GM23248 (cell line): Measurements from ENCODE around the gene RAB3IL1. TPM values are rescaled to one million over a fixed set of nuclear protein-coding genes. Genes with fewer than 3 reads are reported as not detected.
"Not testable (repeated sequence)": the region's sequence is repeated elsewhere in the genome, so short reads cannot be mapped to it uniquely, and the experiment has no call there.

Source experiments
- DNase-seq: peaks from one replicate; pipeline ENCODE4 v3.0.0-alpha.2; 2015
- H2AFZ ChIP-seq: fragments of 200-600 bp; sonication (generic); 2 replicates; pipeline ENCODE4 v1.6.1; 2016; ENCODE audit warnings: antibody characterized with exemption
- H3F3A ChIP-seq: fragments of 200-600 bp; sonication (generic); 2 replicates; pipeline ENCODE4 v1.6.1; 2016; ENCODE audit warnings: mild to moderate bottlenecking, antibody characterized with exemption, mixed run types; ENCODE audit not compliant: insufficient read depth
- H3K27ac ChIP-seq: fragments of 200-600 bp; sonication (generic); 2 replicates; pipeline ENCODE4 v1.5.1; 2016; ENCODE audit warnings: mild to moderate bottlenecking
- H3K27me3 ChIP-seq: fragments of 200-600 bp; sonication (generic); replicated peaks from 2 replicates; pipeline ENCODE4 v1.6.1; 2016; ENCODE audit warnings: mild to moderate bottlenecking; ENCODE audit not compliant: insufficient read depth
- H3K36me3 ChIP-seq: fragments of 200-600 bp; sonication (generic); 2 replicates; pipeline ENCODE4 v1.6.1; 2016; ENCODE audit warnings: low read depth, mild to moderate bottlenecking
- H3K4me1 ChIP-seq: fragments of 200-600 bp; sonication (generic); 2 replicates; pipeline ENCODE4 v1.6.1; 2016; ENCODE audit warnings: mild to moderate bottlenecking; ENCODE audit not compliant: insufficient read depth
- H3K4me2 ChIP-seq: fragments of 200-600 bp; sonication (generic); one replicate; pipeline ENCODE4 v1.6.1; 2016; ENCODE audit warnings: mild to moderate bottlenecking; ENCODE audit not compliant: unreplicated experiment
- H3K4me3 ChIP-seq: fragments of 200-600 bp; sonication (generic); 2 replicates; pipeline ENCODE4 v1.5.1; 2016; ENCODE audit warnings: mild to moderate bottlenecking
- H3K79me2 ChIP-seq: fragments of 200-600 bp; sonication (generic); 2 replicates; pipeline ENCODE4 v1.6.1; 2016; ENCODE audit warnings: mild to moderate bottlenecking; ENCODE audit not compliant: insufficient read depth
- H3K9ac ChIP-seq: fragments of 200-600 bp; sonication (generic); 2 replicates; pipeline ENCODE4 v1.6.1; 2016; ENCODE audit warnings: mild to moderate bottlenecking
- H3K9me2 ChIP-seq: fragments of 200-600 bp; sonication (generic); 2 replicates; pipeline ENCODE4 v1.6.1; 2016; ENCODE audit warnings: mixed run types, mild to moderate bottlenecking, moderate library complexity; ENCODE audit not compliant: insufficient read depth
- H3K9me3 ChIP-seq: fragments of 200-600 bp; sonication (generic); one replicate; pipeline ENCODE4 v1.6.1; 2017; ENCODE audit warnings: low read depth
- H4K20me1 ChIP-seq: fragments of 200-600 bp; sonication (generic); 2 replicates; pipeline ENCODE4 v1.6.0; 2016; ENCODE audit not compliant: insufficient read depth
- EZH2 ChIP-seq: fragments of 200-600 bp; sonication (generic); IDR thresholded peaks from 2 replicates; pipeline ENCODE4 v1.6.1; 2018; ENCODE audit warnings: antibody characterized with exemption, mild to moderate bottlenecking; ENCODE audit not compliant: insufficient read depth, poor library complexity, severe bottlenecking
- EZH2phosphoT487 ChIP-seq: fragments of 200-600 bp; sonication (generic); IDR thresholded peaks from 2 replicates; pipeline ENCODE4 v1.6.1; 2018; ENCODE audit warnings: antibody characterized with exemption, moderate library complexity, mild to moderate bottlenecking, low read depth; ENCODE audit not compliant: insufficient read depth
- WGBS, 2 experiments: methylation state at CpG; one replicate each; pipeline ENCODE4 v1.1.6; 2015 to 2017; ENCODE audit warnings: low lambda C conversion rate in 2 of 2, low coverage in 1 of 2; ENCODE audit errors: missing lambda C conversion rate in 2 of 2; 5-methylcytosine and 5-hydroxymethylcytosine counted together
- in situ Hi-C: fragments of 300-500 bp; cut with MboI; formaldehyde crosslinking; loops from 2 replicates; pipeline ENCODE4 v1.15.0; 2020
- polyA plus RNA-seq: library from polyadenylated mRNA; unstranded; fragments of >200 nt; fragmentation: Nextera tagmentation; extraction: Ambion mirVana; gene quantifications from 2 replicates; pipeline ENCODE4 v1.2.1, GENCODE V29; 2016
- total RNA-seq: library from RNA; depleted of rRNA; stranded (reverse); fragments of >200 nt; shearing (Covaris generic); gene quantifications from 2 replicates; pipeline ENCODE4 v1.2.3, GENCODE V29; 2014

The RAB3IL1 gene
- total and polyA plus RNA-seq, 2 experiments from 2014 or later, result 3.3 to 6.6 TPM

GRCh38 chr11:61883947-61884346, 33.4 kb downstream of the RAB3IL1 start:
- H3K27ac ChIP-seq, result no peak overlapping the region

GRCh38 chr11:61883327-61883726, 34.0 kb downstream of the RAB3IL1 start:
- Histone ChIP-seq H3K9me2 (no peaks in the 10 kb centered on the region), H3K4me2 (no peak overlapping the region), H3F3A (peaks cover 6% of the 10 kb centered on the region), H3K36me3 (no peaks in the 10 kb centered on the region; the same call in 1 of the 2 replicates), H3K27me3 (no peaks in the 10 kb centered on the region), H3K9me3 (no peaks in the 10 kb centered on the region), H2AFZ (no peak overlapping the region), H3K4me3 (no peak overlapping the region), H3K9ac (no peak overlapping the region), H3K4me1 (peaks cover 24% of the 10 kb centered on the region), H4K20me1 (no peaks in the 10 kb centered on the region), H3K79me2 (peaks cover 78% of the 10 kb centered on the region), H3K27ac (no peak overlapping the region)
- DNase-seq, result peak; percentile 10
- in situ Hi-C loops, result loop anchor here (10.0 kb wide), 1 partner anchor 61 kb away; no protein-coding TSS in a partner anchor
- TF ChIP-seq EZH2 (no peak), EZH2phosphoT487 (no peak)
- 70 to 75% methylated on average over 10 of the region's 10 CpGs for WGBS, 2 experiments

More at GRCh38 chr11:61883947-61884346, 33.4 kb downstream of the RAB3IL1 start:
- peaks cover 12% of the 10 kb centered on the region for H3F3A ChIP-seq
- no peaks in the 10 kb centered on the region; the same call in 1 of the 2 replicates for H3K36me3 ChIP-seq
- no peaks in the 10 kb centered on the region for H3K9me2 ChIP-seq
- H3K79me2 ChIP-seq, result peaks cover 83% of the 10 kb centered on the region
- WGBS, 2 experiments, result 98 to 100% methylated on average over 5 of the region's 5 CpGs
- no peak overlapping the region for H3K4me2 ChIP-seq
- TF ChIP-seq EZH2 (no peak), EZH2phosphoT487 (no peak)
- no peaks in the 10 kb centered on the region for H3K27me3 ChIP-seq
- no peak overlapping the region for H2AFZ ChIP-seq
- no peak for DNase-seq
- peaks cover 29% of the 10 kb centered on the region for H3K4me1 ChIP-seq
- no peak overlapping the region for H3K4me3 ChIP-seq
- H3K9me3 ChIP-seq, result no peaks in the 10 kb centered on the region
- H4K20me1 ChIP-seq, result no peaks in the 10 kb centered on the region
- in situ Hi-C loops, result loop anchor here (10.0 kb wide), 1 partner anchor 61 kb away; no protein-coding TSS in a partner anchor
- H3K9ac ChIP-seq, result no peak overlapping the region

DNA sequence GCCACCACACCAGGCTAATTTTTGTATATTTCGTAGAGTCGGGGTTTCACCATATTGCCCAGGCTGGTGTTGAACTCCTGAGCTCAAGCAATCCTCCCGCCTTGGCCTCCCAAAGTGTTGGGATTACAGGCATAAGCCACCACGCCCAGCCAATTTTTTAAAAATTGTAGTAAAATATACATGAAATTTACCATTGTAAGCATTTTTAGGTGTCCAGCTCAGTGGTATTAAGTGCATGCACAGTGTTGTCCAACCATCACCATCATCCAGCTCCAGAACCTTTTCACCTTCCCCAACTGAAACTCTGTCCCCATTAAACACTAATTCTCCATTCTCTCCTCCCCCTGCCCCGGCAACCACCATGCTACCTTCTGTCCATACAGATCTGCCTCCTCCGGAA, 34.5 kb downstream of the RAB3IL1 start:
- Histone ChIP-seq H3K4me3 (no peak overlapping the region), H3K27me3 (no peaks in the 10 kb centered on the region), H3K9me2 (no peaks in the 10 kb centered on the region), H3K36me3 (no peaks in the 10 kb centered on the region; the same call in 1 of the 2 replicates), H4K20me1 (no peaks in the 10 kb centered on the region), H3F3A (0 out of 2 replicates have a peak, but pooled peaks cover 3% of the 10 kb centered on the region), H3K9ac (no peak overlapping the region), H3K9me3 (no peaks in the 10 kb centered on the region), H3K27ac (no peak overlapping the region), H3K79me2 (peaks cover 78% of the 10 kb centered on the region), H2AFZ (no peak overlapping the region), H3K4me2 (no peak overlapping the region), H3K4me1 (peaks cover 24% of the 10 kb centered on the region)
- in situ Hi-C loops, result loop anchor here (10.0 kb wide), 1 partner anchor 62 kb away; no protein-coding TSS in a partner anchor
- WGBS, 2 experiments, result 78 to 81% methylated on average over 6 of the region's 6 CpGs
- no peak for TF ChIP-seq EZH2phosphoT487
- no peak for TF ChIP-seq EZH2
- DNase-seq, result no peak

GRCh38 chr11:61882267-61882666, 35.1 kb downstream of the RAB3IL1 start:
- H3K9me2 ChIP-seq, H3K4me2 ChIP-seq, H3K9me3 ChIP-seq, H3K27ac ChIP-seq, H3F3A ChIP-seq, H4K20me1 ChIP-seq, H3K9ac ChIP-seq, H3K27me3 ChIP-seq, H3K4me3 ChIP-seq, H3K36me3 ChIP-seq, H2AFZ ChIP-seq: not testable (repeated sequence)
- WGBS, 2 experiments, result 77 to 82% methylated on average over 3 of the region's 3 CpGs
- Histone ChIP-seq H3K4me1 (peaks cover 17% of the 10 kb centered on the region), H3K79me2 (peaks cover 73% of the 10 kb centered on the region)
- DNase-seq, result peak; percentile 38
- in situ Hi-C loops, result loop anchor here (10.0 kb wide), 1 partner anchor 63 kb away; no protein-coding TSS in a partner anchor
